IPS DF 19.7 (cell line): ENCODE results near the gene NBPF4.
"Not testable (repeated sequence)": the region's sequence is repeated elsewhere in the genome, so short reads cannot be mapped to it uniquely, and the experiment has no call there.

Source experiments
- DNase-seq: peaks from one replicate; pipeline ENCODE4 v3.0.0-alpha.2; 2013; ENCODE audit warnings: low read depth, low spot score

NBPF4 gene

DNA sequence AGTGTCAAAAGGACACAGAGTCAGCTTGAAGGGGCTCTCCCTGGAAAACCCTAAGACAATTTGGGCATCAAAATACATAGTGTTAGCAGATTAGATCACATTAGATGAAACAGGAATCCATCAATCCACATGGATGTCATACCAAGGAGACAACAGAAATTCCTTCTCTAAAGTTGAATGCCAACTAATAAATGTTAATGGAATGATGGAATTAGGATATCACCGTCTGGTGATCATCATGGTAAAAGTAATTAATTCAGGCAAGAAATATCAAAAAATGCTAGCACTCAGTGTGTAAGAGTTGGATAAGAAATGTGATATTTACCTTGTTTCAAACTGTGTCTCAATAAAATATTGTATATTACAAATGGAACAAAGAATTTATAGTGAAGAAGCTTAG is 32.9 kb downstream of the NBPF4 start:
- DNase-seq, result no peak

DNA sequence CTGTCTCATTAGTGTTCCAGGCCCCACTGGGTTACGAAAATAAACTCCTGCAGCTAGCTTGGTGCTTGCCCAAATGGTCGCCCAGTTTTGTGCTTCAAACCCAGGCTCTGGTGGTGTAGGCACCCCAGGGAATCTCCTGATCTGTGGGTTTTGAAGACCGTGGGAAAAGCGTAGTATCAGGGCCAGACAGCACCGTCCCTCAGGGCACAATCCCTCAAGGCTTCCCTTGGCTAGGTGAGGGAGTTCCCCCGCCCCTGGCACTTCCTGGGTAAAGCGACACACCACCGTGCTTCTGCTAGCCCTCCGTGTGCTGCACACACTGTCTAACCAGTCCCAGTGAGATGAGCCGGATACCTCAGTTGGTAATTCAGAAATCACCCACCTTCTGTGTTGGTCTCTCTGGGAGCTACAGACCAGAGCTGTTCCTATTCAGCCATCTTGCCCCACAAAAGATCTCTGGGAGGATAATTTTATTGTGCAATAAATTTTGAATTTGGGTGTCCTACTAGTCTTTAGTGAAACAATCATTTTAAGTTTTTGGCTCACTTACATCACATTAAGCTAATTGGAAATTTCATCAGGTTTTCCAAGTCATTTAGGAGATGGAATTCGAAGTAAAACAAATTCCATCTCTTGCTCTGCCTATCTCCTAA is 34.3 kb downstream of the NBPF4 start:
- no peak for DNase-seq

DNA sequence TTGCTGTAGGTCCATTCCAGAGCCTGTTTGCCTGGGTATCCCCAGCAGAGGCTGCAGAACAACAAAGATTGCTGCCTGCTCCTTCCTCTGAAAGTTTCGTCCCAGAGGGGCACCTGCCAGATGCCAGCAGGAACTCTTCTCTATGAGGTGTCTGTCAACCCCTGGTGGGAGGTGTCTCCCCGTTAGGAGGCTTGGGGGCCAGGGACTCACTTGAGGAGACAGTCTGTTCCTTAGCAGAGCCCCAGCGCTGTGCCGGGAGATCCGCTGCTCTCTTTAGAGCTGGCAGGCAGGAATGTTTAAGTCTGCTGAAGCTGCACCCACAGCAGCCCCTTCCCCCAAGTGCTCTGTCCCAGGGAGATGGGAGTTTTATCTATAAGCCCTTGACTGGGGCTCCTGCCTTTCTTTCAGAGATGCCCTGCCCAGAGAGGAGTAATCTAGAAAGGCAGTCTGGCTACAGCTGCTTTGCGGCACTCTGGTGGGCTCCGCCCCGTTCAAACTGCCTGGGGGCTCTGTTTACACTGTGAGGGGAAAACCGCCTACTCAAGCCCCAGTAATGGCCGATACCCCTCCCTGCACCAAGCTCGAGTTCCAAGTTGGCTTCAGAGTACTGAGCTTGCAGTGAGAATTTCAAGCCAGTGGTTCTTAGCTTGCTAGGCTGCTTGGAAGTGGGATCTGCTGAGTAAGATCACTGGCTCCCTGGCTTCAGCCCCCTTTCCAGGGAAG is 35.0 kb downstream of the NBPF4 start:
- DNase-seq, result no peak

DNA sequence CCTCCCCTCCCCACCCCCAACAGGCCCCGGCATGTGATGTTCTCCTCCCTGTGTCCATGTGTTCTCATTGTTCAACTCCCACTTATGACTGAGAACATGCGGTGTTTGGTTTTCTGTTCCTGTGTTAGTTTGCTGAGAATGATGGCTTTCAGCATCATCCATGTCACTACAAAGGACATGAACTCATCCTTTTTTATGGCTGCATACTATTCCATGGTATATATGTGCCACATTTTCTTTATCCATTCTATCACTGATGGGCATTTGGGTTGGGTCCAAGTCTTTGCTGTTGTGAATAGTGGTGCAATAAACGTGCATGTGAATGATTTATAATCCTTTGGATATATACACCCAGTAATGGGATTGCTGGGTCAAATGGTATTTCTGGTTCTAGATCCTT is 40.3 kb downstream of the NBPF4 start:
- DNase-seq, result not testable (repeated sequence)

DNA sequence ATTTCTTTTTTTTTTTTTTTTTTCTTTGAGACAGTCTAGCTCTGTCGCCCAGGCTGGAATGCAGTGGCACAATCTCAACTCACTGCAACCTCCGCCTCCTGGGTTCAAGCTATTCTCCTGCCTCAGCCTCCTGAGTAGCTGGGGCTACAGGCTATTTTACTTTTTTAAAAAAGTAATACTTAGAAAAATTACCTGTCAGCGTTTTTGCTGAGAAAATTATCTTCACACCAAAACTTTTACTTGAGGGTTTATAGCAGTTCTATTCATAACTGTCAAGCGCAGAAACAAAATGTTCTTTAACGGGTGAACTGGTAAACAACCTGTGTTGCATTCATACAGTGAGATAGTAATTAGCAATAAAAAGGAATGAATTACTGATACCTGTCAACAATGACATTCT is 42.2 kb downstream of the NBPF4 start:
- no peak for DNase-seq

DNA sequence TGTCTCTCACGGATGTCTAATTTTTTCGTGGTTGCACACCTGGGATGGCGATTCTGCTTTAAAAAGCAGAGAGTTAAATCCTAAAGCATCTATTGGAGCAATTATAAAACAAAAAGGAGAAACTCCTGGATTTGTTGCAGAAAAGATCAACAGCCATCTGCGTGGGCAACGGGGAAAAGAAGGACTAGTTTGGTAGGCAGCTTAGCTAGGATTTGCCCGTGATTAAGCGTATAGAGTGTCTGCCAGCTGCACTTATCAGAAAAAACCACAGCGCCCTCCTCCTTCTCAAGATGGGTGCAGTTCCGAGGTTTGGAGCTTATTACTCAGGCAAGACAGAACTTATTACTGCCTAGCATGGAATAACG is 43.2 kb downstream of the NBPF4 start:
- no peak for DNase-seq

DNA sequence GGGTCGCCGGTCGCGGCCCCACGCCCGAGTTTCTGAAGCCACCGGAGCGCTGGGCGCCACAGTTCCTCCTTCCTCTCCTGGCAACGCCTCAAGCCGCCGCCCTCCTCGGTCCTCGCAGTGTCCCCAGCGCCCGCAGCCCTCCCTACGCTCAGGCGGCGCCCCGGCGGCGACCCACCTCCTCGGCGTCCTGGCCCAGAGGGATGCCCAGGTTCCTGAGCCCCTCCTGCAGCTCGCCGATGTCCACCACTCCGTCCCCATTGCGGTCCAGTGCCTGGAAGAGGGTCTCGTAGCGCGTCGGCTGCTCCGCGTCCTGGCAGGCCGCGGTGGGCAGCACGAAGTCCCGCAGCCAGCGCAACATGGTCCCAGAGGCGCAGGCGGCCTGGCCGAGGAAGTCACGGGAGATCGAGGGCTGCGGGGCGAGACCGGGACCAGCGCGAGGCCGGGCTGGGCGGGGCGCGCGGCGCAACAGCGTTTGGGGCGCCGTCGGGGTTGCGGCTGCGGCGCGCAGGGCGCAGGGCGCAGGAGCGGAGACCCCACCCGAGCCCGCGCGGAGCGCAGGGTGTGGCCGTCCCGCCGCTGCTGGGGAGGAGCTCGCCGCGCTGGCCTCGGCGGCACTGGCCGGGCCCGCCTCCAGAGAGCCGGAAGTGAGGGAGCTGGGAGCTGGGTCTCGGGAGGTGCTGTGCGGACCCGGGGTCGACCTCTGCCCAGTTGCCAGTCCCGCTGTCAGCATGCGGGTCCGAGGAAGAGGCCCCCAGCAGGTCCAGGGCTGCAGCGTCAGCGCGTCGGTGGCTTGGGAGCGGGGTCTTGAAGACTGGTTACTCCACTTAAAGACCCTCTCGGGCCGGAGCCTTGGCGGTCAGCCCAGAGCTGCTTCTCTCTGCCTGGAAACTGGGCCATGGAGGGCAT is 43.8 kb downstream of the NBPF4 start, which contains the start of gene SLC25A24:
Gene SLC25A24 (minus strand): TSS at position 563 of the 906 bp plus-strand sequence. CDS start 205 bp downstream, at position 358.
- peak; percentile 33 for DNase-seq

DNA sequence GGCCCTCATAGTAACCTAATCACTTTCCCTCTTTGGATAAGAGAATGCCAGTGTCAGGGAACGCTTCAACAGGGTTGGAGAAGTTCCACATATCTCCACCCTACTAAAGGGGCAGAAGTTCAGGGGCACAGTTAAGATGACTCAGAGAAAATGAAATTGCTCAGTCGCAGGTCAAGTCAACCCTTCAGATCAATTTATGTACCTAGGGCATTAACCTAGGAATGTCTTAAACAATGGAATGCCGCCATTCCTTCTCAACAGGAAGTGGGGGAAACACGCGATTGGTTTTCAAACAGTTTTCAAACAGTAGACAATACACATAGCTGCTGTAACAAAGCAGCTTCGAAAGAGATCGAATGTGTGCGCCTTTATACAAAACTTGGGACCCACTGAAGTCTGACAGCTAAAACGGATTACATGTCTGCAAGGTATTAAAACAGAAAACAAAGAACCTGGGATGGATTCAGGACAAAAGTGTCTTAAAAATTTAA is 44.6 kb downstream of the NBPF4 start:
- DNase-seq, result peak; percentile 25

DNA sequence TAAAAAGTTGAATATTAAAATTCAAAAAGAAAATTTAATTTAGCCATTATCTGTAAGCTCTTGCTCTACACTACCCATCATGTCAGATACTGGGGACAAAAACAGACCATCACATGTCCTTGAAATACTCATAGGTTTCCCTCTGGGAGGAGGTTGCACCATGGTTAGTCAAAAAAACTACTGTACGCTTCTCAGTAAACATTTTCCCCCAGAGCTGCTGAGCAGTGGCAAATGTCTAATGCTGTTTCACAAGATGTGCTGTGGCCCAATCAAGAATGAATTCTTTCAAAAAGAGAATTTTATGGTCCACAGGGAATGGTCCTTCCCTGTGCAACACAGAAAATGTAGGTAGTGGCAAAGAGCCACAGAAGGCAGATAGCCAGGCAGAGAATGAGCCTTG is 49.8 kb downstream of the NBPF4 start:
- DNase-seq, result no peak

DNA sequence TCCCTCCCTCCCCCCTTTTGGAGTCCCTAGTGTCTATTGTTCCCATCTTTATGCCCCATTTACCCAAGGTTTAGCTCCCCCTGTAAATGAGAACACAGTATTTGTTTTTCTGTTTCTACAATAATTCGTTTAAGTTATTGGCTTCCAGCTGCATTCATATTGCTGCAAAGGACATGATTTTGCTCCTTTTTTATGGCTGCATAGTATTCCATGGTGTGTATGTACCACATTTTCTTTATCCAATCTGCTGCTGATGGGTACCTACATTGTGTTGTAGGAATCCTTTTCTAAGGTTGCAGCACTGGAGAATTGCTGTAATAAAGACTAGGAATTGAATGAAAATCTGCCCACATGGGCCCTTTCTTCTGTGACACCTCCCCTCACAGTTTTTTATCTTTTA is 50.5 kb downstream of the NBPF4 start:
- no peak for DNase-seq

DNA sequence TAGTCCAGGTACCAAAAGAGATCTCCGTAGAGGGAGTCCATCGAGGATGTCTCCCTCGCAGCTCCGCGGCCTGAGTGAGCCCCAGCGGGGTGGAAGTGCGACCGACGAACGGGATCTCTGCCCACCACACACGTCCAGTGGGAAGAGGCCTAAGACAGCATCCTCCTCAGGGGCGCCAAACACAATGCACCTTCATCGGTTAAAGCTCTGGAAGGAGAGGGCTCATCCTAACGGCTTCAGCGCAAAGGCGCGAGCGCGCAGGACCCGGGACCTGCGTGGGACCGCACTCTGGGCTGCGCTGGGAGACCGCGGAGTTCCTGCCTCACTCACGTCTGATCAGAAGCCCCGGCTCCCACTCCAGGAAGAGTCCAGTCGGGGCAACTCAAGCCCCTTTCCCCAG is 51.3 kb downstream of the NBPF4 start:
- DNase-seq, result no peak

DNA sequence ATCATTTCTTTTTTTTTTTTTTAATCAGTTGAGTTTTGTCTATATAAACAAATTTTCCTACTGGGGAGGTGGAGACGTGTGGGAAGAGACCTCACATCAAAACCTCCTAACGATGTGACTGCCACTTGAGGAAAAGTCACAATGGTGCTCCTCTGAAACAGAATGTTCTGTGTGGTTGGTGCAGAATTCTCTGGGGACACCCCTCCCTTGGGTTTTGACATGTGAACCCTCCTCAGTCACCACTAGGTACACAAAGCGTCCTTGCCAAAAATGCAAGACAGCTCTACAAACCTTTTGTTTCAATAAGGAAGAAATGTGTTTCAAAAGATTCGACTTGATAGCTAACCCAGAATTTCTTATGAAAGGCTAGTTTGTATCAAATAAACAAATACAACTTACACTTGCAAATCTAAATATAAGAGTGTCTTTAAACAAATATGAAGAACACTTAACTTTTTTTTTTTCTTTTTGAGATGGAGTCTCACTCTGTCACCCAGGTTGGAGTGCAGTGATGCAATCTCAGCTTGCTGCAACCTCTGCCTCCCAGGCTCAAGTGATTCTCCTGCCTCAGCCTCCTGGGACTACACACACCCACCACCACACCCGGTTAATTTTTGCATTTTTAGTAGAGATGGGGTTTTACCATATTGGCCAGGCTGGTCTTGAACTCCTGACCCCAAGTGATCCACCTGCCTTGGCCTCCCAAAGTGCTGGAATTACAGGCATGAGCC is 53.0 kb downstream of the NBPF4 start:
- DNase-seq, result no peak

DNA sequence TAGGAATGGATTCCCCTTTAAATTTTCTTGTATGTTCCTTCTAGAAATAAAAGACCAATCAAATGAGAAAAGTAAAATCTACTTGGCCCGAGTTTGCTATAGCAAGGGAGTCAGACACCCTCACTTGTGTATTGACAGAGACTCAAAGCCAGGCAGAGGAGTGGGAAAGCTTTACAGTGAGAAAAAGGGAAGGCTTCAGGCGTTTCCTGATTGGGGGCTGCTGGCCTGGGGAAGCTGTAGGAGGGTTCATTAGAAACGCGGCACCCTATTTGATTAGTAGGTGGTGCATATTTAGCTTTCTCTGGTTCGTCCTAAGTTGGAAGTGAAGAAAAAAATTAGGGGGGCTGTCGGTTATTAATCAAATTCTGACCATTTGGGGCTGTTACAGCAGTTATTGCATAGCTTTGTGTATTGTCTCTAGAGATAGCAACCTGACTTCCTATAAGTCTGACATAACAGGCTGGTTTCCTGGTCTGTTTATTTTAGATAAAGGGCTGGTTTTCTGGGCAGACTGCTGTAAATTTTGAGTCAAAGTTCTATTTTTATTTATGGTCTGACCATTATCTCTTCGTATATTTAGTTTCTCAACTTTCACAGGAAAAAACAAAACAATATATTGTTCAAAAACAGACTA is 53.8 kb downstream of the NBPF4 start:
- DNase-seq, result no peak

DNA sequence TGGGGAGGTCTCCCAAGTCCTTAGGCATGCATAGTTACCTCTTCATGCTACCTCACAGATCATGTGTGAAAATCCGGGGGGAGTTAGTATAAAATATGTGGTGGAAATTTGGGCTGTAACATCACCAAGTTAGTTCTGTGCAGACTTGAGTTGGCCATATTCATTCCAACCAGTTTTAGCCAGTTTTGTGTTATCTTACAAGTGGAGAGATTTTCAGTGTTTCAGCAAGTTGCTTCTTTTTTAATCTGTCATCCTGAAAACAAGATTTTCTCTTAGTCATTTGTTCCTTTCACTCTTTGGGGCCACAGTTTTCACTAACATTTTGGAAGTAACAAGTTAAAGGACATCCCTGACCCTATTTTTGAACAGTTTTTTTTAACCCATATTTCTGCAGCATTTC is 55.1 kb downstream of the NBPF4 start:
- no peak for DNase-seq

DNA sequence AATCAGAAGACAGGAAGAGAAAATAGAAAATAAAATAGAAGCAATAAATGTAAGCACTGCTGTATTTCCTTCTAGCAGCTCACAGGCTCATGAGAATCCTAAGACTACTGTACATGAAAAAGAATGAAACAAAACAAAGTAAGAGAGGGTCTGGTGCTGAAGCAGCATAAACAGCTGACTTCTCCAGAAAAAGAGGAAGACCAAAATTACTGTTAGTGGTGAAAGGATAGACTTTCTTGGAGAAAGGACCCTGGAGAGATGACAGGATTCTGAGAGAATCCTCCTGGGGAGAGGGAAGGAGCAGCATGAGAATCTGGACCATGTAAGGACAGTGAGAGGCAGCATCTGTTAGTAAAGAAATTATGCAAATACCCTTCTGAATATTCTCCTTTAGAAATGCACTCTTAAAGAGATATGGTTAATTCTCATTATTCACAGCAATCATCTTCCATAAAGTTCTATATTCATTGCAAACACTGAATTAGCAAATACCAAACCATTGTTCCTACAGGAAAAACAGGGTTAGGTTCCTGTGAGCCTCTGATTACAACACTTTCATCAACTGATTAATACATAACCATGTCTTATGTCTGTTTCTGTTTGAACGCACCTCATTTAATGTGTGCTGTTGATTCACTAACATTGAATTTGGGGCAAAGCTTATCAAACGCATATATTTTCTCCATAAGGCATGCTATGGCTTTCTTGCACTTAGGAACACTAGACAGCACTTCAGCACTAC is 60.7 kb downstream of the NBPF4 start:
- DNase-seq, result no peak

DNA sequence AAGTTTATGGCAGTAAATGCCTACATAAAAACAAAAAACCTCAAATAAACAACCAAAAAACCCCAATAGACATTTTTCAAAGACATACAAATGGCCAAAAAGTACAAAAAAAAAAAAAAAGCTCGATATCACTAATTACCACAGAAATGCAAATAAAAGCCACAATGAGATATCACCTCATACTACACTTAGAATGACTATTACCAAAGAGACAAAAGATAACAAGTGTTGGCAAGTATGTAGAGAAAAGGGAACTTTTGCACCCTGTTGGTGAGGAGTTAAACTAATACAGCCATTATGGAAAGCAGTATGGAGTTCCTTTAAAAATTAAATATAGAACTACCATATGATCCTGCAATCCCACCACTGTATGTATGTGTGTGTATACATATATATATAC is 64.9 kb downstream of the NBPF4 start:
- DNase-seq, result no peak
